ENCODE results near the gene C19orf81.
"Not testable (repeated sequence)": the region's sequence is repeated elsewhere in the genome, so short reads cannot be mapped to it uniquely, and the experiment has no call there.

C19orf81 gene

DNA sequence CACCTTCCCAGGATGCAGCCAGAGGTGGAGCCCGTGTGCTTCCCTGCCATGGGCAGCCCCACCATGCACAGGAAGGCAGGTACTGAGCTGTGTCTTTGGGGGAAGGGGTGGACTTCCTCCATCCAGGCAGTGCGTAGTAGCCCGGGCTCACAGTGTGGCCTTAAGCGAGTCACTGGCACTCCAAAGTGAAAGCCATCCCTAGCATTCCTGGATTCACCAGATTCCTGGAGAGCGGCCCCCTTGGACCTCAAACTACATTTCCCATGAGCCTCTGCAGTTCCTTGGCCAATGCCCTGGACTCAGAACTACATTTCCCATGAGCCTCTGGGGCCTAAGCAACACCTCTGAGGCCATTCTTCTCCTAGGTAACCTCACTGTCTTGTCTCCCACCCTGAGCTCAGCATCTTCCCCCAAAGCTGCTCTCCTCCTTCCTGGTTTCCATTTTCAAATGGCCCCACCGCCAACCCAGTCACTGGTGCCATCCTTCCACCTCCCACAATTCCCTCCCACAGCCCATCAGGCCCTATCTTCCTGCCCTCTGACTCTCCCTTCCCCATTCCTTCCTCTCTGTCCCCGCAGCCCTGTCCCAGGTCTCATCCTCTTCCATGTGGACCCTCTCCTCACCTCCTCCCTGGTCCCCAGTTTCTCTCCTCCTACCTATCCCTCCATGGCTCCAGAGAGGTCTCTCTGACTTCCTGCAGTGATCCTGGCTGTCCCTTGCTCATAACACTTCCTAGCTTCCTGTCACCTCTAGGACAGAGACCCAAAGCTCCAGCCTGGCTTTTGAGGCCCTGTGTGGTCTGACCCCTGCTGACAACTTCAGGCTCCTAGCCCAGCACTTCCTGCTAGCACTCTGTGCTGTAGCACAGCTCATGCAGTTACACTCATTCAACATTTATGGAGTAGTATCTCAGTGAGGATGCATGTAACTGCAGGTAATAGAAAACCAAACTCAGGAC lies at the start of gene C19orf81:
Gene C19orf81, plus strand, starts transcription at position 13 of the 959 bp plus-strand sequence. Its CDS starts 0 bp downstream, at position 13.
- DNase-seq = no peak

DNA sequence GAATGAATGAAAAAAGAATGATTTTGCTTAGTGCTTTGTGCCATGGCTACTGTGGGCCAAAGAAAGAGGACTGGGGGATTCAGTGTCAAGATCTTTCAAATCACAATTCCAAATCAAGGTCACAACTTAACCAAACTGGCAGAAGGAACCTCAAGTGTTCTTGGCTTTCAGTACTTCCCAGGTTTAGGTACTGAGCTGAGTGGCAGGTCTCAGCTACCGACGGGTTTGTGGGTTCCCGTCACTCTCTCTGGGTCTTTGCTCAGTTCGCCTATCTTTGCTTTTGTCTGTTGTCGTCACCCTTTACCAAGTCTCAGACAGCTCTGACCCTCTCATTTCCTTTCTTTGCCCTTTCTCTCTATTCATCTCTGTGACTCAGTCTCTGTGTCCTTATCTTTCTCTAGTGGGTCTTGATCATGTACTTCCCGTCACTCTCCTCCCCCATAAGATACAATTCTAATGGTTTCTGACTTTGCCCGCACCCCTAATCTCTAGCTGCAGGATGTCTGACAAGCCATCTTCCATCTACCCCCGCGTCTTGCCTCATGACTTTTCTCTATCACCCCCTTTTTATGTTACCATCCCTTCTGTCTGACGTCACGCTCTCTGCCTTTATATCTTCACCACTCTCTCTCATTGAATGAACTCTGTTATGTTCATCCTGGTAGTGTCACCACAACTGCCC lies 47.7 kb upstream of the C19orf81 start:
- DNase-seq = no peak

DNA sequence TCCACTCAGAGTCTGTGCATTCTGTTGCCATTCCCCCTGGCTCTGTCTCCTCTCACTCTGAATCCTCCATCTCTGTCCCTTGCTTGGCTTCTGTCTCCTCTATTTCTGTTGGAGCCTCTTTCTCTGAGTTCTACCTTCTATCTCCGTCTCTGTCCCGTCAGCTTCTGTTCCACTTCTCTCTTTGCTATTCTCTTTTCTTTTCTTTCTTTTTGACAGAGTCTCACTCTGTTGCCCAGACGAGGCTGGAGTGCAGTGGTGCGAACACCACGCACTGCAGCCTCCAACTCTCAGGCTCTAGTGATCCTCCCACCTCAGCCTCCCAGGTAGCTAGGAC lies 47.2 kb upstream of the C19orf81 start:
- DNase-seq = no peak

DNA sequence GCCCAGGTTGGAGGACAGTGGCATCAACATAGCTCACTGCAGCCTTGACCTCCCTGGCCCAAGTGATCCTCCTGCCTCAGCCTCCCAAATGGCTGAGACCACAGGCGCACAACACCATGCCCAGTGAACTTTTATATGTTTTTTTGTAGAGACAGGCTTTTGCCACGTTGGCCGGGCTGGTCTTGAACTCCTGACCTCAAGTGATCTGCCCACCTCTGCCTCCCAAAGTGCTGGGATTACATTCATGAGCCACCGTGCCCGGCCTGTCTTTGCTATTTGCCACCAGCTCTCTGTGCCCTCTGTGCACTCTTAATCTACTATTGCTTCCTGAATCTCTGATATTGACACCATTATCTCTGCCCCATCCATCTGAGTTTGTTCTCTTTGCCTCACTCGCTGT lies 46.7 kb upstream of the C19orf81 start:
- no peak for DNase-seq

DNA sequence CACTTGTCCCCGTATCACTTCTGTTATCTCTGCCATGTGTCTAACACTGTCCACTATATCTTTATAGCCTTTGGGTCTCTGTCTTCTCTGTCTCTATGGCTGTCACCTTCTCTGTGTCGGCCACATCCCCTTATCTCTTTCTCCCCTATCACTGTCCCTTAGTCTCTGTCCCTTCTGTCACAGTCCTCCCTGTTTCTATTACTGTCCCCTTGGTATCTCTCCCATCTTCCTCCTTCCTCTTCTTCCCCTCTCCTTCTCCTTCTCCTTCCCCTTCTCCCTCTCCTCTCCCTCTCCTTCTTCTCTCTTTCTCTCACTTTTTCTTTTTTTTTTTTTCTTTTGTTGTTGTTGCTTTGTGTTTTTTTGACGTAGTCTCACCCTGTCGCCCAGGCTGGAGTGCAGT lies 46.3 kb upstream of the C19orf81 start:
- no peak for DNase-seq

DNA sequence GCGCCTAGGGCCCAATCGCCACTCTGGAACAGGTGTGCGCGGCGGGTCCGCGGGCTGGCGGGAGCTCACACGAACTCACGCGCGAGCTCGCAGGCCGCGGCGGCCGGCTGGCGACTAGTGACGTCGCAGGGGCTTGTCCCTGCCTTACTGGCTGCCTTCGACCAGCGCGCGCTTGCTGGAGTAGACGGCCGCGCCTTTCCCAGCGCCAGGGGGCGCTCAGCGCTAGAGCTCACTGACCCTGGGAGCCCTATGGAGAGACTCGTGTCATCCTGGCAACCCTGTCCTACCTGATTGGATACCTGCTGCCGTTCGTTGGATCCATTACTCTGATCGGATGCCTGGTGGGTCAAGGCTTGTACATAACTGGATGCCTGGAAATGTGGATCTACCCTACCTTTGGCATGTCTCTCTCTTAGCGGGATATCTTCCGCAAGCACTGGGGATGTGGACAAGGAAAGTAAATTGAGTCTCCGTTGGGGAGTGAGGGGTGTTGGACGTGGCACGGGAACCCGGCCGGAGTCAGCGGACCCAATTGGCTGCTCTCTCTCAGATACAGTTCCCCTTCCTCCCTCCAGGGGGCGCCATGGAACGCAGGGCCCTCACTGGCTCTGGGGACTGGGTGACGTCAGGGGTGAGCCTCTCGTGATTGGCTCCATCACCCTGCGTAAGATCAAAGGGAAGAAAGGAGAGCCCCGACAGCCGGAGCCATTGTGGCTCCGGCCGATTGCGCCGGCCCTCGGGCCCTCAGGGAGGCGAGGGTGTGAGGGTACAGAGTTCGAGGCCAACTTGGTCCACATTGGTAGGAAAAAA lies 44.8 kb upstream of the C19orf81 start:
- not testable (repeated sequence) for DNase-seq

DNA sequence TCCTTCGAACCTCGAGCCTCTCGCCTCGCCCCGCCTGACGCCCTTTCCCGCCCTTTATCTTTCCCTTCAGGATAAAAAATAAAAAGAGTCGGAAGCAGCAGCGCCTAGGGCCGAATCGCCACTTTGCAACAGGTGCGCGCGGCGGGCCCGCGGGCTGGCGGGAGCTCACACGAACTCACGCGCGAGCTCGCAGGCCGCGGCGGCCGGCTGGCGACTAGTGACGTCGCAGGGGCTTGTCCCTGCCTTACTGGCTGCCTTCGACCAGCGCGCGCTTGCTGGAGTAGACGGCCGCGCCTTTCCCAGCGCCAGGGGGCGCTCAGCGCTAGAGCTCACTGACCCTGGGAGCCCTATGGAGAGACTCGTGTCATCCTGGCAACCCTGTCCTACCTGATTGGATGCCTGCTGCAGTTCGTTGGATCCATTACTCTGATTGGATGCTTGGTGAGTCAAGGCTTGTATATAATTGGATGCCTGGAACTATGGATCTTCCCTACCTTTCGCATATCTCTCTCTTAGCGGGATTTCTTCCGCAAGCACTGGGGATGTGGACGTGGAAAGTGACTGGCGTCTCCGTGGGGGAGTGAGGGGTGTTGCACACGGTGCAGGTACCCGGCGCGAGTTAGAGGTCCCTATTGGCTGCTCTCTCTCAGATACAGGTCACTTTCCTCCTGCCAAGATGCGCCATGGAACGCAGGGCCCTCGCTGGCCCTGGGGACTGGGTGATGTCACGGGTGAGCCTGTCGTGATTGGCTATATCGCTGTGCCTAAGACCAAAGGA lies 43.0 kb upstream of the C19orf81 start:
- not testable (repeated sequence) for DNase-seq

DNA sequence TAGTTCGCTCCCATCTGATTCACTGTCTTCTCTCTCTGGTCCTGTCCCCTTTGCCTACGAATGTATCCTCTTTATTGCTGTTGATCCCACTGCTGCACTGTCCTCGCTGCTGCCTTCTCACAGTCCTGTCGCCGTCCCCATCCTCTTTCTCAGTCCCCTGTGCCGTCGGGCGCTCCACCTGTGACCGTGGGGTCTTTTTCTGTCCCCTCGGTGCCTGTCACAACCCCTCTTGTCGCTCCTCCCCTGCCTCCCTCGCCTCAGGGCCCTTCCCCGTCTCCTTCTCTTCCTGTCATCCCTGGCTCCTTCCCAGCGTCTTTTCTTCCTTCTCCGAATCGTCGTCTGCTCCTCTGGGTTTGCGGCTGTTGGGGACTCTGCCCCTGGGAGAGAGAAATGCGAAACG lies 41.9 kb upstream of the C19orf81 start:
- DNase-seq = no peak

DNA sequence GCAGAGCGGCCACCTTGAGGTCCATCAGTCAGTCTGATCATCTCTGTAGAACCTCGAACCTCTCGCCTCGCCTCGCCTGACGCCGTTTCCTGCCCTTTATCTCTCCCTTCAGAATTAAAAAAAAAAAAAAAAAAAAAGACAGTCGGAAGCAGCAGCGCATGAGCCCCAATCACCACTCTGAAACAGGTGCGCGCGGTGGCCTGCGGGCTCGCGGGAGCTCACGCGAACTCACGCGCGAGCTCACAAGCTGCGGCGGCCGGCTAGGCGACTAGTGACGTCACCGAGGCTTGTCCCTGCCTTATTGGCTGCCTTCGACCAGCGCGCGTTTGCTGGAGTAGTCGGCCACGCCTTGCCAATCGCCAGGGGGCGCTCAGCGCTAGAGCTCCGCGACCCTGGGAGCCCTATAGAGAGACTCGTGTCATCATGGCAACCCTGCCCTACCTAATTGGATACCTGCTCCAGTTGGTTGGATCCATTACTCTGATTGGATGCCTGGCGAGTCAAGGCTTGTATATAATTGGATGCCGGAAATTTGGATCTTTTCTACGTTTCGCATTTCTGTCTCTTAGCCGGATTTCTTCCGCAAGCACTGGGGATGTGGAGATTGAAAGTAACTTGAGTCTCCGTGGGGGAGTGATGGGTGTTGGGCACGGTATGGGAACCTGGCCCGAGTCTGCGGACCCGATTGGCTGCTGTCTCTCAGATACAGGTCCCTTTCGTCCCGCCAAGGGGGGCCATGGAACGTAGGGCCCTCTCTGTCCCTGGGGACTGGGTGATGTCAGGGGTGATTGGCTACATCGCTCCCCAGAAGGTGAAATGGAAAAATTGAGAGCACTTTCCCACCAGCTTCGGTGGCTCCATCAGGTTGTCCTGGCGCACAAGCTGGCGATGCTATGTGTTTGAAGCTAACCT lies 41.1 kb upstream of the C19orf81 start:
- DNase-seq = peak; percentile 82

DNA sequence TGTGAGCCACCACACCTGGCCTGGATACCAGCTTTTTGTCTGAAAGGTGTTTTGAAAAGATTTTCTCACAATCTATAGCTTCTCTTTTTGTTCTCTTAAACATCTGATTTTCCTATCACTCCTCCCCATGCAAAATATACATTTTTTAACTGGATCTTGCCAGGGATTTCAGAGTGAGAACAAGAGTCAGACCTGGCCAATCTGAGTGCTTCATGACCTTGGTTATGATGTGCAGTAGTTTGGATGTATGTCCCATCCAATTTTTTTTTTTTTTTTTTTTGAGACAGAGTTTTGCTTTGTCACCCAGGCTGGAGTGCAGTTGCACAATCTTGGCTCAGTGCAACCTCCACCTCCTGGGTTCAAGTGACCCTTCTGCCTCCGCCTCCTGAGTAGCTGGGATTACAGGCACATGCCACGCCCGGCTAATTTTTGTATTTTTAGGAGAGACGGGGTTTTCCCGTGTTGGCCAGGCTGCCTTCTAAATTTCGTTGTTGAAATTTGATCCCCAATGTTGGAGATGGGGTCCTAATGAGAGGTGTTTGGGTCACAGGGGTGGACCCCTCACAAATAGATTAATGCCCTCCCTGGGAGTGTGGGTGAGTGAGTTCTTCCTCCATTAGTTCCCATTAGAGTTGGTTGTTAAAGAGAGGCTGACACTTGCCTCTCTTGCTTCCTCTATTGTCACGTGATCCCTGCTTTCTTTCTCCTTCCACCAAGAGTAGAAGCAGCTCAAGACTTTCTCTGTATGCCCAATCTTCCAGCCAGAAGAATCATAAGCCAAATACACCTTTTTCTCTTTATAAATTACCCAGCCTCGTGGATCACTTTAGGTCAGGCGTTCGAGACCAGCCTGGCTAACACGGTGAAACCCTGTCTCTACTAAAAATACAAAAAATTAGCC lies 36.5 kb upstream of the C19orf81 start:
- DNase-seq = not testable (repeated sequence)

DNA sequence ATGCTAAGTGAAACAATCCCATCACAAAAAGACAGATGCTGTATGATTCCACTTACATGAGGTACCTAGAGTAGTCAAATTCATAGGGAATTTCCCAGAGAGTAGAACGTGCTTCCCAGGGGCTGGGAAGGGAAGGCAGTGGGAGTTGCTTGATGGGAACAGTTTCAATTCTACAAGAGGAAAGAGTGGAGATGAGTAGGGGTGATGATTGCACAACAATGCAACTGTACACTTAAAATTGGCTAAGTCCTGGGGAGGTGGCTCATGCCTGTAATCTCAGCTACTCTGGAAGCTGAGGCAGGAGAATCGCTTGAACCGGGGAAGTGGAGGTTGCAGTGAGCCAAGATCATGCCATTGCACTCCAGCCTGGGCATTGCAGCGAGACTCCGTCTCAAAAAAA lies 30.9 kb upstream of the C19orf81 start:
- DNase-seq = not testable (repeated sequence)

DNA sequence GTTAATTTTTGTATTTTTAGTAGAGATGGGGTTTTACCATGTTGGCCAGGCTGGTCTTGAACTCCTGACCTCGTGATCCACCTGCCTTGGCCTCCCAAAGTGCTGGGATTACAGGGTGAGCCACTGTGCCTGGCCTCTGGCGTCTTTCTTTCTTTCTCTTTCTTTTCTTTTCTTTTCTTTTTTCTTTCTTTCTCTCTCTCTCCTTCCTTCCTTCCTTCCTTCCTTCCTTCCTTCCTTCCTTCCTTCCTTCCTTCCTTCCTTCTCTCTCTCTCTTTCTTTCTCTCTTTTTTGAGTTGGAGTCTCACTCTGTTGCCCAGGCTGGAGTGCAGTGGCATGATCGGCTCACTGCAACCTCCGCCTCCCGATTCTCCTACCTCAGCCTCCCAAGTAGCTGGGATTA lies 30.1 kb upstream of the C19orf81 start:
- DNase-seq = not testable (repeated sequence)

DNA sequence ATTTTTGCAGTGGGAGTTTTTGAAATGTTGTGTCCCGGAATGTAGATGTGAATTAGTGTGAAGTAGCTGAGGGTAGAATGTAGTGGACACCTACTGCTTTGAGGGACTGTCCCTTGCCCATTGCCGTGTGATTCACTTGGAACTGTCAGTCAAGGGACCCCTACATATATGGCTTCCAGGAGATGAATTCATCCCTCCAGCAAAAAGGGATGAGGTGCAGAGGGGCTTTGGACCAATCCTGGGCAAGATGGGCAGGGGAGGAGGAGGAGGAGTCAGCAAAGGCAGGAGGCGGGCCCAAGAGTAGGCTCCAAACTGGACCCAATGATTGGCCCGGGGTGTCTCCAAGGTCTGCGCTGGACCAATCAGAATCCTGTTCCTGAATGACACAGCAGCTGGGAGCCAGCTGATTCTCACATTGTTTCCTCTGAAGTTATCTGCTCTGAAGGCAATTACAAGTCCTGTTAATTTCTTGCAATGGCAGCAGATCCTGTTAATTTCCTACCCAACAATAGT lies 28.8 kb upstream of the C19orf81 start:
- not testable (repeated sequence) for DNase-seq

DNA sequence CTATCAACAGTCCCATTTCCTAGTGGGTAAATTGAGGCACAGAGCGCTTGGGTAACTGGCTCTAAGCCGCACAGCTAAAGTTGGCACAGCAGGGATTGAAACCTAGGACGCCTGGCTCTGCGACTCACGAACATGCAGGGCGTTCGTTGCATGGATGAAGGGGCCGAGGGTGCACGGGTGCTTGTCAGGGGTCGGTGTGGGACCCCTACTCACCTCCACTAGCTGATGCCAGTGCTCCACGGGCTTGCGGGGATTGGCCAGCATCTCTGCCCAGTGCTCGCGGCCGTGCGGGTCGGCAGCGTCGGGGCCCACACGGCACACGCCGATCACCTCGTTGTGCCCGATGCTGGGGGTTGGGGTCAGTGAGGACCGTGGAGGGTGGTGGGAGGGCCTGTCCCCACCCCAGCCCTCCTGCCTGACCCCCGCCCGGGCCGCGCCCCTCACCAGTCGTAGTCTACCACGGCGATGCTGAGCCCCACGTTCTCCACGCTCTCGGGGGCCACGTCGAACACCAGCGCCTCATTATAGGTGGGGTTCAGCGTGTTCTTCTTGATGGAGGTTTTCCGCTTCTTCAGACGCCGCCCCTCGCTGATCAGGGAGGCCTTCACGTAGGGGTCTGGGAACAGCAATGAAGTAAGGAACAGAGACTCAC lies 24.2 kb upstream of the C19orf81 start:
- DNase-seq = no peak

DNA sequence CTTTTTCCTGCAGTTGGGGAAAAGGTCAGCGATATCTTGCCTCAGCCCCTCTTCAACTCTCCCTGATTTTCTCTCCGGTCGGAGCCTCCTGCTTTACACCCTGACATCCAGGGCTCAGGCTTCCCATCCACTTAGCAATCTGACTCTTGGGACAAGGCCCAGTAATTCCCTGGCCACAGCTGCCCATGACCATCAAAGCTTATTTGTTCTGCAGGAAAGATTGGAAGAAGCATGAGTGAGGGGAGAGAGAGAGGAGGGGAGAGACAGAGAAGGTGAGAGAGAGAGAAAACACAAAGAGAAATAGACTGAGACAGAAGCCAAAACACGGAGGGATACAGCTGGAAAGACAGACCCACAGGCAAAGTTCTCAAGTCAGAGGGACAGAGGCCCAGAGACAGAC lies 23.2 kb upstream of the C19orf81 start:
- DNase-seq = no peak

DNA sequence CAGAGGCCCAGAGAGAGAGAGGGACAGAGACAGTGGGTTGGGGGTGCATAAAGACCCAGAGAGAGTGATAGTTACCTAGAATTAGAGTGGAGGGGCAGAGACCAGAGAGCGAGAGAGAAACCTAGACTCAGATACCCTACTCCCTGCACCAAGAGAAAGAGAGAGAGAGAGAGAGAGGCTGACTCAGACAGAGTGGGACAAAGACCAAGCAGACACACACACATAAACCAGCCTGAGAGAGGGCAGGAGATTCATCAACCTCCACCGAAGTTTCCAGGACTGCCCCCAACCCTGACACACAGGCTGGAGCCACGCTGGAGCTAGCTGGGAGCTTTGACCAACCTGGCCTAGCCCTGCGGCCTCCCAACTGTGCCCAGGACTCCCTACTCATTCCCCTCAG lies 22.4 kb upstream of the C19orf81 start:
- no peak for DNase-seq

DNA sequence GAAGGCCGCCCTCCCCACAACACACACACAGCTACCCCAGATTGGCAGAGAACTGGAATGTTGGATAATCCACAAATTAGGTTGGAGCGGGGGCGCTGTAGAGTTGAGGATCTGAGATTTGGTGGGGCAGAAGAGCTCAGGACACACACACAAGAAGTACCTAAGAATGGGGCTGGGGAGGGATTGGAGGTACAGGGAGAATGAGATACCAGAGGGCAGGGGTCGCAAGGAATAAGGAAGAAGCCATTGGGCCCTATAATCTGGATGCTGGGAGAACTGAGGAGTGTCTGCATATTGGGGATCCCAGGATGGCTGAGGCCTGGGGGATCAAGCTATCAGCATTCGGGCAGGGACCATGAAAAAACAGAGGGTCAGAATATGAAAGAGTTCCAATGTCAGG lies 21.1 kb upstream of the C19orf81 start:
- DNase-seq = no peak

DNA sequence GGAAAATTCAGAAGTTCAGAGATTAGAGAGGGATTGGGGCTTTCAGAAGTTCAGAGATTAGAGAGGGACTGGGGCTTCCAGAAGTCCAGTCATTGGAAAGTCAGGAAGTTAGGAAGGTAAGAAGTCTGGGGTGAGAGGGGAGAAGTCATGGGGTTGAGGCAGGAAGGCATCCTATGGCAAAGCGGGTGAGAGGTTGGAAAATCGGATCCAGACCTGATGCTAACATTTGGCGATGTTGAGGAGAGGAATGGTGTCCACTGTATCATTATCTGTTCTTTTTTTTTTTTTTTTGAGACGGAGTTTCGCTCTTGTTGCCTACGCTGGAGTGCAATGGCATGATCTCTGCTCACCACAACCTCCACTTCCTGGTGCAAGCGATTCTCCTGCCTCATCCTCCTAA lies 20.7 kb upstream of the C19orf81 start:
- DNase-seq = no peak

DNA sequence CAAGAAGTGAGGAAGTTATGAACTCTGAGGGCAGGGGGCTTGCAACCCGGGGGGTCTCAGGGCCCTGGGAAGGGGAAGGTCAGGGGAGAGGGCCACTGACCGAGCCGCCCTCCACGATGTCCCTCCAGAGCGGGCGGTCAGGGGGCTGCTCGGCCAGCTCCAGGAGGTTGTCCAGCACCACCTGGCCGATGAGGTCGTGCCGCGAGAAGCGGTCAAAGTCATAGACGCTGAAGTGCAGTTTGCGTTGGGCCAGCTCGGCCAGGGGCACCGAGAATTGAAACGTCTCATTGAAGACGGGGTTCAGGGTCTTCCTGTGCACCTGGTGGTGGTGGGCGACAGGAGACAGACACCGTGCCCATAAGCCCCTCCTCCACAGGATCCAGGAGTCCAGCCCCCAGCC lies 20.1 kb upstream of the C19orf81 start:
- no peak for DNase-seq

DNA sequence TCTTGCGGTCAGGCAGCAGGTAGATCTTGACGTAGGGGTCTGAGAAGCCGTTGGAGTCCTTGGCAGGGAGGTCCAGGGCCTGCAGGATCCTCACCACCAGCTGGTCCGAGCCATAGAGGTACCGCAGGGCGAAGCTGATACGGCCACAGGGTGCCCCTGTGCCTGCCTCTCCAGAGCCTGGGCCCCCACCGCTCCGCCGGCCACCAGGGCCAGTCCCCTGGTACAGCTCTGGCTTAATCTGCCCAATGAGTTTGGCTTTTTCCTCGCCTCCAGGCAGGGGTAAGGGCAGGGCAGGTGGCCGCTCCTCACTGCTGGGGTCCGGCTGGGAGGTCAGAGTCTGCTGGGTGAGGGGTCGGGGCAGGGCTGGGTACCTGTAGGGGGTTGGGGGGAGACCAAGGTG lies 19.4 kb upstream of the C19orf81 start:
- DNase-seq = no peak
